ENCODE data around the gene DPP10.

- no peak for TF ChIP-seq CTCF (IDR thresholded peaks at IDR 0.05 in 8 of 11, conservative IDR thresholded peaks at IDR 0.05 in 3 of 11)
- TF ChIP-seq POLR2A (IDR thresholded peaks at IDR 0.05): no peak
Observed at GRCh38 chr2:115414466-115414865, 972.0 kb downstream of the DPP10 start.
